Measurements from ENCODE around the gene CASR.

- TF ChIP-seq EZH2phosphoT487 (IDR thresholded peaks at IDR 0.05; ENCODE audit: borderline replicate concordance, low read depth, low read length) (no peak), CTCF (conservative IDR thresholded peaks at IDR 0.05; ENCODE audit: low read length) (no peak)
These were observed 55.6 kb downstream of the CASR start for GRCh38 chr3:122239112-122239511.
